IPS-18c (cell line): ENCODE results near the gene CNGA2.

Source experiments
- H3K4me3 ChIP-seq: 2 replicates; pipeline ENCODE4 v1.7.0; 2013; ENCODE audit warnings: low read depth, mild to moderate bottlenecking, low read length, moderate library complexity; ENCODE audit not compliant: insufficient read depth
- H3K9me3 ChIP-seq: one replicate; pipeline ENCODE4 v1.6.1; 2013; ENCODE audit warnings: mild to moderate bottlenecking, low read length, moderate library complexity; ENCODE audit not compliant: control insufficient read depth, insufficient read depth

CNGA2 gene

DNA sequence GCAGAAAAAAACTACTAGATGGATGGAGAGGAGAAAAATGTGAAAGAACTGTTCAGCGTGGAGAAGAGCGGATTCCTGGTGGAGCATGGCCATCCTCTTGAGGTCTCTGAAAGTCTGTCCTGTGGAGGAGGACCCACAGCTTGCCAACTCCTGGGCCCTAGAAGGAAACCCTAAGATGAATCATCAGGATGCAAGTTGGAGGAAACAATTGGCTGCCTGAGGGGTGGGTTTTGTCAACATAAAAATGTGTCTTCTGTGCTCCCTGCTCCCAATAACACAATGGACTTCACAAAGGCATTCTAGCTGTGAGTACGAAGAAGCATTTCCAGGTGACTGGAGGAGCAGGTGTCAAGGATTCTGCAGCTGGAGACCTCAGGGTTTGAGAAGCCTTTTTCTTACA lies 37.2 kb downstream of the CNGA2 start:
- no peak overlapping the region for H3K4me3 ChIP-seq
- peaks cover 20% of the 10 kb centered on the region for H3K9me3 ChIP-seq

- Histone ChIP-seq H3K4me3 (no peak overlapping the region), H3K9me3 (peaks cover 17% of the 10 kb centered on the region)
These were observed 38.9 kb downstream of the CNGA2 start for GRCh38 chrX:151773434-151773833.

GRCh38 chrX:151774421-151774820 lies 39.9 kb downstream of the CNGA2 start:
- Histone ChIP-seq H3K9me3 (peaks cover 17% of the 10 kb centered on the region), H3K4me3 (no peak overlapping the region)

- H3K9me3 ChIP-seq = peaks cover 17% of the 10 kb centered on the region
- no peak overlapping the region; the same call in 1 of the 2 replicates for H3K4me3 ChIP-seq
These were observed 41.7 kb downstream of the CNGA2 start for GRCh38 chrX:151776181-151776731.

DNA sequence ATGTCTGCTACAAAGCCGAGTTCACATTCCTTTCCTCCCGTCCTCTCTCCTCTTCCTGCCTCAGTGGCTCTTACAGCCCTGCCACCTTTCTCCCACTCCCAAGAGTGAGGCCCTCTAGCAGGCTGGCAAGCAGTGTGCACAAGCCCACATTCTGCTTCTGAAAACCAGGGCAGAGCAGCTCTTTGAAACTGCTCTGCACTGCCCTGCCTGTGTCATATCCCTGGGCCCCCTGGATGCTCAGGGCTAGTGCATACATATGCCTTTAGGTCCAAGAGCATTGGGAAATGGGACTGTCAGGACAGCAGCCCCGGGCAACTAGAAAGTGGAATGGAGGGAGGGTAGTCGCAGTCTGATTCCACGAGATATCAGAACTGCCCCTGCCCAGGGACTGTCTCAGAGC lies 42.4 kb downstream of the CNGA2 start:
- no peak overlapping the region for H3K4me3 ChIP-seq
- H3K9me3 ChIP-seq = peaks cover 17% of the 10 kb centered on the region

- peaks cover 9% of the 10 kb centered on the region for H3K9me3 ChIP-seq
- H3K4me3 ChIP-seq = no peak overlapping the region
These were observed 44.7 kb downstream of the CNGA2 start for GRCh38 chrX:151779258-151779657.

DNA sequence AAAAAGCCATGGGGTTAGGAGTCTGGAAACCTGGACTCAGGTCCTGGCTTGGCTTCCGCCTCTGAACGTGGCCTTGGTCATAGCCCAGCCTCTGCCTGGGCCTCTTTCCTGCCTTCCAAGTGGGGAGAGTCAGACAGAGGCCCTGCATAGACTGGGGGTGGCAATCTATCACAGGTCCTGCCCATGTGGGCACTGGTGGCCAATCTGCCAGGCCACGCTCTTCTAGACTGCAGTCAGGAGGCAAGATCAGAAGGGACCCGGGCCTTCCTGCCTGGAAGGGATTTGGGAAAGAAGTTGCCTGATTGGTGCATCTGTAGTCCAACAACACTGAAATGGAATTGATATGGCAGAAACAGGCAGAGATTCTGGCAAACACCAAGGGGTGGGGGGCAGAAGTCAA lies 46.1 kb downstream of the CNGA2 start:
- Histone ChIP-seq H3K4me3 (no peak overlapping the region), H3K9me3 (peaks cover 8% of the 10 kb centered on the region)

GRCh38 chrX:151789179-151789800 lies 54.7 kb downstream of the CNGA2 start:
- Histone ChIP-seq H3K4me3 (no peak overlapping the region), H3K9me3 (peaks cover 2% of the 10 kb centered on the region)

DNA sequence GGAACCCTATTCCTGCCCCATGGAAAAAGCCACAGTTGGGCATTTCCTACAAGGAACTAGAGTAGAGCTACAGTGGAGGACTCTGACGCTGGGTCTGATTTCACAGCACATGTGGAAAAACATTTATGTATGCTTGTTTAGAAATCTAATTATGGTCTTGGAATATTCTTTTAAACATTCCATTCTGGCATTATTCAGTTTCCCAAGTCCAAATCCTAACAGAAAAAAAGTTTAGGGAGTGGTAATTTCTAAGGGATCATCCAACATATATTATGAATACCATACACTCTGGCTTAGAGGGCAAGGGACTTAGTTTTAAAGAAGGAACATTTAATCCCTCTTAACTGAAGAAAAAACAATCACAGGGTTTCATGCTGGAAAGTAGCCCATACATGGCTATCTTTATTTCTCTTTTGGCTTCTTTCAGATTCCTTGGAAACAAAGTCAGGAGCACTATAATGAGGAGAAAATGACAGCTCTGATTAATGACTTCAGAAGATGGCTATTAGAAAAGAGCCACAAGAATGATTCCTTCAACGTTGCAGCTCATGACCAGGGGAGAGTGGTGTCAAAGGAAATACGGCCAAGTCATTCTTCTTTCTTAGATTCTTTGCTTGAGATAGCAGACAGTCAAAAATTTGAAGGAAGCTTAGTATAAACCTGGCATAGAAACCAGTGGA lies 56.1 kb downstream of the CNGA2 start:
- Histone ChIP-seq H3K9me3 (peaks cover 2% of the 10 kb centered on the region), H3K4me3 (no peak overlapping the region)

- H3K9me3 ChIP-seq = peaks cover 2% of the 10 kb centered on the region
- H3K4me3 ChIP-seq = no peak overlapping the region
These were observed 57.4 kb downstream of the CNGA2 start for GRCh38 chrX:151791961-151792360.

DNA sequence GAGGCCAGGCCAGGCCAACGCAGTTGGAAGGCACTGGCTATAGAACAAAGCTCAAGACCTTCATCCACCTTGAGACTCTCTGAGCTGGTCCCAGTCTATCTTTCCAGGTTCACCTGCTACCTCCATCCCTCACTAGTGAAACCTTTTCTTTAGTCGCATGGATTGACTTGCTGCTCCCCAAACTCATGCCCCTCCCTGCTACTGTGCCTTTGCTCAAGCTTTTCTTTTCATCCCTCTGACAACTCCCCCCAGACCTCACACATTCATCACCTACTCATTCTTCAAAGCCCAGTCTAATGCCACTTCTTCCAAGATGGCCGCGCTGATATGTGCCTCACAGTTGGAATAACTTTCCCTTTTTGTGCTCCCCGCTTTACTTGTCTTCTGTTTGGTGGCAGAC lies 58.0 kb downstream of the CNGA2 start:
- Histone ChIP-seq H3K4me3 (no peak overlapping the region), H3K9me3 (peaks cover 2% of the 10 kb centered on the region)

DNA sequence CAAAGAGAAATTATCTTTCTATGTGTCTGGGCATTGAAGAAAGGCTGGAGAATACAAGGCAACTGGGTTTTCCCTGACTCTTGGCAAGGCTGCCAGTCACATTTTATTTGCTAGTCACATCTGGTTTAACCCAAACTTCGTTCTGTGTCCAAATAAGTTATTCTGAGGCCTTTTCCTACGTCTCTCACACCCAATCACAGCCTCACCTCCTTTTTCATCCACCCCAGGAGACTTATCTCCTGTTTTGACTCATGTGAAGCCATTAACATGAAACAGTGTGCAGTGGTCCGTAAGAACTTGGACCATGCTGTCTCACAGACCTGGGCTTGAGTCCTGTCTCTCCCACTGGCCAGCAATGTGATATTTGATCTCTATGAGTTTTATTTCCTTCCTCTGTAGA lies 59.3 kb downstream of the CNGA2 start:
- H3K4me3 ChIP-seq = no peak overlapping the region
- peaks cover 2% of the 10 kb centered on the region for H3K9me3 ChIP-seq
